ENCODE results near the gene IFT20. TPM values are rescaled to one million over a fixed set of nuclear protein-coding genes. Genes with fewer than 3 reads are reported as not detected.

Gene IFT20
- total and polyA plus RNA-seq, 2 experiments from 2014 or later: 13.2 to 32.3 TPM

DNA sequence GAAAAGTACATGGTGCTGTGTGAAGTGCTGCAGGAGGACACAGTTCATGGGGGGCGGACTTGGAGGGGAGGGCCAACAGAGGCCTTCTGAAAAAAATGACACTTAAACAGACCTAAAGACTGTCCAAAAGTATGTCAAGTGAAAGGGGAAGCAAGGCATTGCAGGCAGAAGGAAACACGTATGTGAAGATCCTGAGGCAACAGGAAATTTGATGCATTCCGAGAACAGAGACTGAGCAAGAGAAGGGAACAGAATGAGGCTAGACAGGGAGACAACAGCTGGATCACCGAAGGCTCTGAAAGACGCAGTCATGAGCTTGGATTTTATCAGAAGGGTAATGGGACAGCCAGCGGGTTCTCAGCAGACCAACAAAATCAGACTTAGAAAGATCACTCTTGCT lies 1.1 kb downstream of the IFT20 start:
- H3K9me3 Mint-ChIP-seq: no peaks in the 10 kb centered on the region
- TF ChIP-seq, protein P1, sequence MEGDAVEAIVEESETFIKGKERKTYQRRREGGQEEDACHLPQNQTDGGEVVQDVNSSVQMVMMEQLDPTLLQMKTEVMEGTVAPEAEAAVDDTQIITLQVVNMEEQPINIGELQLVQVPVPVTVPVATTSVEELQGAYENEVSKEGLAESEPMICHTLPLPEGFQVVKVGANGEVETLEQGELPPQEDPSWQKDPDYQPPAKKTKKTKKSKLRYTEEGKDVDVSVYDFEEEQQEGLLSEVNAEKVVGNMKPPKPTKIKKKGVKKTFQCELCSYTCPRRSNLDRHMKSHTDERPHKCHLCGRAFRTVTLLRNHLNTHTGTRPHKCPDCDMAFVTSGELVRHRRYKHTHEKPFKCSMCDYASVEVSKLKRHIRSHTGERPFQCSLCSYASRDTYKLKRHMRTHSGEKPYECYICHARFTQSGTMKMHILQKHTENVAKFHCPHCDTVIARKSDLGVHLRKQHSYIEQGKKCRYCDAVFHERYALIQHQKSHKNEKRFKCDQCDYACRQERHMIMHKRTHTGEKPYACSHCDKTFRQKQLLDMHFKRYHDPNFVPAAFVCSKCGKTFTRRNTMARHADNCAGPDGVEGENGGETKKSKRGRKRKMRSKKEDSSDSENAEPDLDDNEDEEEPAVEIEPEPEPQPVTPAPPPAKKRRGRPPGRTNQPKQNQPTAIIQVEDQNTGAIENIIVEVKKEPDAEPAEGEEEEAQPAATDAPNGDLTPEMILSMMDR (conservative IDR thresholded peaks at IDR 0.05; ENCODE audit: low read depth in 2 of 2): no peak
- TF ChIP-seq POLR2AphosphoS5 (IDR thresholded peaks at IDR 0.05; ENCODE audit: low read depth) (no peak), CREB1 (CRISPR knock-in tag; IDR thresholded peaks at IDR 0.05; ENCODE audit: low read depth) (no peak), ZNF114 (CRISPR knock-in tag; IDR thresholded peaks at IDR 0.05) (no peak)
- no peak for ATAC-seq
- H3K27me3 Mint-ChIP-seq (ENCODE audit: insufficient read depth, low read depth, poor library complexity): peaks cover 15% of the 10 kb centered on the region
- H3K4me1 Mint-ChIP-seq: peaks cover 24% of the 10 kb centered on the region
- Histone ChIP-seq H3K4me2 (peak overlapping the region; percentile 86), H3K27me3 (ENCODE audit: insufficient read depth) (no peaks in the 10 kb centered on the region), H3K4me3 (peak overlapping the region; percentile 80; the same call in 1 of the 2 replicates), H3K36me3 (ENCODE audit: insufficient read depth) (no peaks in the 10 kb centered on the region), H4K20me1 (replicated peaks; ENCODE audit: insufficient read depth) (peaks cover 8% of the 10 kb centered on the region), H3K9me2 (ENCODE audit: insufficient read depth) (no peaks in the 10 kb centered on the region), H3F3A (replicated peaks; ENCODE audit: low read depth) (0 out of 2 replicates have a peak, but pooled peaks cover 3% of the 10 kb centered on the region), H3K79me2 (replicated peaks; ENCODE audit: insufficient read depth) (peaks cover 22% of the 10 kb centered on the region), H2AFZ (no peak overlapping the region), H3K27ac (ENCODE audit: low read depth) (no peak overlapping the region), H3K4me1 (ENCODE audit: insufficient read depth) (peaks cover 11% of the 10 kb centered on the region)
- H3K27ac Mint-ChIP-seq: no peak overlapping the region
- peaks cover 7% of the 10 kb centered on the region for H3K36me3 Mint-ChIP-seq (ENCODE audit: low read depth)
- peak overlapping the region; percentile 98 for H3K4me3 Mint-ChIP-seq
- DNase-seq (ENCODE audit: low spot score): no peak

DNA sequence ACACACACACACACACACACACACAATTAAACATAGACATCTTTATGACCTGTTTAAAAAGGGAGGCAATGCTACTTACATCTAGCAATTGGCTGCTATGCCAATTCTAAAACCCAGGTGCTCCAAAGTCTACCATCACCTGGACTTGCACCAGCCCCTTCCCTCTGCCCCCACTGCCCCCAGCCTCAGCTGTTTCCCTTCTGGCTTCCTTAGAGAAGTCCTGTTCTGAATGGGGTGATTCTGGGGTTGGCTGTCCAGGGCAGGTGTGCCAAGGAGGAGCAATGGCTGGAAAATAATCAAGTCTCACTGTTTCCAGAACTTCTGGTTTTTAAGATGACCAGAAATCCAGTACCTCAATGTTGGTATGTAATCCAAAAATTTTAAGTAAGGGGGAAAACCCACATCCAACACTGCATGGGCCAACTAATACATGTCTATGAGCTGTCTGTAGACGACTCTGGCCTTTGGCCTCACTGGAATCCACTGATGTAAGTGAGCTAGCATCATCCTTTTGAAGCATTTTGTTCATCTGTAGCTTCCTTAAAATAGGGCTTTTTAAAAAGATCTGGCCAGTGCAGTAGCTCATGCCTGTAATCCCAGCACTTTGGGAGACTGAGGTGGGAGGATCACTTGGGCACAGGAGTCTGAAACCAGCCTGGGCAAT lies 2.1 kb downstream of the IFT20 start:
- Histone ChIP-seq H3K79me2 (replicated peaks; ENCODE audit: insufficient read depth) (peaks cover 19% of the 10 kb centered on the region), H3K27ac (ENCODE audit: low read depth) (no peak overlapping the region), H3K4me1 (ENCODE audit: insufficient read depth) (peaks cover 11% of the 10 kb centered on the region), H3K9me2 (ENCODE audit: insufficient read depth) (no peaks in the 10 kb centered on the region), H4K20me1 (replicated peaks; ENCODE audit: insufficient read depth) (peaks cover 16% of the 10 kb centered on the region), H3F3A (replicated peaks; ENCODE audit: low read depth) (0 out of 2 replicates have a peak, but pooled peaks cover 11% of the 10 kb centered on the region), H3K4me3 (no peak overlapping the region), H3K36me3 (ENCODE audit: insufficient read depth) (peaks cover 7% of the 10 kb centered on the region), H2AFZ (no peak overlapping the region), H3K27me3 (ENCODE audit: insufficient read depth) (no peaks in the 10 kb centered on the region), H3K4me2 (no peak overlapping the region)
- Mint-ChIP-seq H3K4me3 (no peak overlapping the region), H3K27me3 (ENCODE audit: insufficient read depth, low read depth, poor library complexity) (peaks cover 15% of the 10 kb centered on the region), H3K9me3 (no peaks in the 10 kb centered on the region), H3K36me3 (ENCODE audit: low read depth) (peaks cover 16% of the 10 kb centered on the region), H3K4me1 (peaks cover 24% of the 10 kb centered on the region), H3K27ac (no peak overlapping the region)
- ATAC-seq (no peak), DNase-seq (ENCODE audit: low spot score) (no peak)
- no peak for TF ChIP-seq REST (IDR thresholded peaks at IDR 0.05; ENCODE audit: unreplicated experiment)
- no peak for TF ChIP-seq EZH2 (IDR thresholded peaks at IDR 0.05; ENCODE audit: low read depth, unreplicated experiment)
- no peak for TF ChIP-seq ZNF462 (CRISPR knock-in tag; IDR thresholded peaks at IDR 0.05)
- TF ChIP-seq CREB1 (CRISPR knock-in tag; IDR thresholded peaks at IDR 0.05; ENCODE audit: low read depth): no peak
- TF ChIP-seq STAT1 (IDR thresholded peaks at IDR 0.05; ENCODE audit: unreplicated experiment): no peak

Measured in GM23338 (cell line).